Testis (tissue), 3 donors: ENCODE data around the gene ALAD. TPM values are rescaled to one million over a fixed set of nuclear protein-coding genes. Genes with fewer than 3 reads are reported as not detected.

Source experiments
- DNase-seq: peaks from one replicate; pipeline ENCODE4 v3.0.0-alpha.2; 2019
- H3K27ac ChIP-seq, 2 donors: fragments of 200-600 bp; sonication (generic); one replicate each; pipeline ENCODE4 v1.5.1; 2019
- H3K27me3 ChIP-seq: fragments of 200-600 bp; sonication (generic); one replicate; pipeline ENCODE4 v1.5.1; 2019
- H3K36me3 ChIP-seq: fragments of 200-600 bp; sonication (generic); one replicate; pipeline ENCODE4 v1.5.1; 2017; ENCODE audit warnings: low read depth; ENCODE audit errors: missing control alignments
- H3K4me1 ChIP-seq: fragments of 200-600 bp; sonication (generic); one replicate; pipeline ENCODE4 v1.5.1; 2019
- H3K4me3 ChIP-seq, 2 donors: fragments of 200-600 bp; sonication (generic); one replicate each; pipeline ENCODE4 v1.5.1; 2017 to 2019
- H3K9me3 ChIP-seq: fragments of 200-600 bp; sonication (generic); one replicate; pipeline ENCODE4 v1.5.1; 2017
- CTCF ChIP-seq, 3 experiments: fragments of 450-650 bp in 2 of 3; fragments of 200-600 bp in 1 of 3; sonication (generic) in 1 of 3; IDR thresholded peaks; one replicate each; pipeline ENCODE4 v1.5.1; 2016 to 2019; ENCODE audit warnings: antibody characterized with exemption in 3 of 3, mild to moderate bottlenecking in 2 of 3, moderate library complexity in 1 of 3
- POLR2A ChIP-seq: fragments of 450-650 bp; IDR thresholded peaks from one replicate; pipeline ENCODE4 v1.6.1; 2017; ENCODE audit warnings: antibody characterized with exemption, mild to moderate bottlenecking, moderate library complexity
- WGBS, 2 donors: methylation state at CpG; one replicate each; pipeline ENCODE4 v1.1.5; 2018; 5-methylcytosine and 5-hydroxymethylcytosine counted together
- intact Hi-C: fragments of 100-400 bp; cut with DNase I; formaldehyde crosslinking; loops from one replicate; pipeline ENCODE4 v1.15.1; 2023; ENCODE audit warnings: low total_unique reads
- polyA plus RNA-seq: library from polyadenylated mRNA; stranded (reverse); fragments of 350-450 nt; fragmentation: Illumina TruSeq; extraction: RNeasy Lipid Tissue Mini Kit (QIAGEN cat#74804); gene quantifications from one replicate; pipeline ENCODE4 v1.2.3, GENCODE V29; 2014; ENCODE audit warnings: low read depth, low replicate concordance; ENCODE audit not compliant: insufficient read depth
- total RNA-seq, 2 donors: library from RNA; depleted of rRNA; stranded (reverse); fragments of >200 nt; gene quantifications; one replicate each; pipeline ENCODE4 v1.2.3, GENCODE V29; 2016

The ALAD gene
- total and polyA plus RNA-seq, 3 donors from 2014 or later: 44.8 to 58.6 (median 52.8) TPM

- 0% methylated on average over 9 to 46 of the region's 46 CpGs for whole genome bisulfite sequencing, 2 donors
- H3K4me1 ChIP-seq: peaks cover 15% of the 10 kb centered on the region
- peak; percentile 89 for DNase-seq
Observed at GRCh38 chr9:113340011-113340699, 60.9 kb downstream of the ALAD start, which contains the start of gene WDR31. WDR31 (minus strand) TSS chr9:113340275; CDS start chr9:113332022, 8,253 bp downstream.

GRCh38 chr9:113337714-113338113 lies 63.4 kb downstream of the ALAD start:
- 98 to 100% methylated on average over 2 of the region's 2 CpGs for WGBS, 2 donors
- Histone ChIP-seq H3K4me3 (no peak overlapping the region), H3K27me3 (no peaks in the 10 kb centered on the region), H3K36me3 (no peaks in the 10 kb centered on the region), H3K9me3 (no peaks in the 10 kb centered on the region), H3K27ac (no peak overlapping the region), H3K4me1 (peaks cover 8% of the 10 kb centered on the region)
- DNase-seq: no peak
- TF ChIP-seq CTCF (IDR thresholded peaks at IDR 0.05): no peak
- TF ChIP-seq POLR2A: no peak
- intact Hi-C loops: no loop called here

More at GRCh38 chr9:113340011-113340699, 60.9 kb downstream of the ALAD start, which contains the start of gene WDR31:
- Histone ChIP-seq H3K4me3 (peak within 1 kb of the TSS; percentile 89 to 95), H3K27ac (peak within 1 kb of the TSS; percentile 80 to 86), H3K9me3 (no peaks in the 10 kb centered on the region), H3K27me3 (no peaks in the 10 kb centered on the region), H3K36me3 (no peaks in the 10 kb centered on the region)
- intact Hi-C loops: no loop called here
- no peak for TF ChIP-seq CTCF (IDR thresholded peaks at IDR 0.05)
- TF ChIP-seq POLR2A: no peak

Other genes starting within 250 kb of the ALAD start
- gene FKBP15, start 180.0 kb downstream of the ALAD start, total RNA-seq: 10 to 100 TPM; 23.1 to 23.5 TPM
- gene FKBP15, start 180.0 kb downstream of the ALAD start, polyA plus RNA-seq: 14.7 TPM
- gene SLC31A1, start 179.7 kb downstream of the ALAD start, total RNA-seq: 10 to 100 TPM; 12.3 to 21.9 TPM
- 15.3 TPM for gene SLC31A1, start 179.7 kb downstream of the ALAD start, polyA plus RNA-seq
- gene CDC26, start 125.7 kb downstream of the ALAD start, total RNA-seq: 10 to 100 TPM; 17.9 to 19.8 TPM
- 27.5 TPM for gene CDC26, start 125.7 kb downstream of the ALAD start, polyA plus RNA-seq
- 10 to 100 TPM; 29.9 to 30.3 TPM for gene PRPF4, start 125.6 kb downstream of the ALAD start, total RNA-seq
- gene PRPF4, start 125.6 kb downstream of the ALAD start, polyA plus RNA-seq: 27.3 TPM
- 1 to 10 TPM; 1.7 to 1.9 TPM for gene RNF183, start 97.9 kb downstream of the ALAD start, total RNA-seq
- gene RNF183, start 97.9 kb downstream of the ALAD start, polyA plus RNA-seq: 7.5 TPM
- gene WDR31, start 61.0 kb downstream of the ALAD start, total RNA-seq: 10 to 100 TPM in 1 of 2 donors, 1 to 10 TPM in 1; 6.8 to 10.2 TPM
- gene WDR31, start 61.0 kb downstream of the ALAD start, polyA plus RNA-seq: 18.2 TPM
- gene BSPRY, start 51.7 kb downstream of the ALAD start, total RNA-seq: 10 to 100 TPM in 1 of 2 donors, 1 to 10 TPM in 1; 8.8 to 14.2 TPM
- gene BSPRY, start 51.7 kb downstream of the ALAD start, polyA plus RNA-seq: 4.5 TPM
- 10 to 100 TPM; 22.9 to 32.9 TPM for gene HDHD3, start 24.3 kb downstream of the ALAD start, total RNA-seq
- 13.8 TPM for gene HDHD3, start 24.3 kb downstream of the ALAD start, polyA plus RNA-seq
- gene POLE3, start 9.4 kb upstream of the ALAD start, total RNA-seq: 10 to 100 TPM; 76.8 to 93.3 TPM
- gene POLE3, start 9.4 kb upstream of the ALAD start, polyA plus RNA-seq: 87.3 TPM
- 10 to 100 TPM; 41.7 to 71.3 TPM for gene C9orf43, start 9.5 kb upstream of the ALAD start, total RNA-seq
- 109 TPM for gene C9orf43, start 9.5 kb upstream of the ALAD start, polyA plus RNA-seq
- 100 to 1,000 TPM; 119 to 125 TPM for gene RGS3, start 62.4 kb upstream of the ALAD start, total RNA-seq
- 84.8 TPM for gene RGS3, start 62.4 kb upstream of the ALAD start, polyA plus RNA-seq